K562 (cell line): Measurements from ENCODE around the gene NEDD8. TPM values are rescaled to one million over a fixed set of nuclear protein-coding genes. Genes with fewer than 3 reads are reported as not detected.

Source experiments
- ATAC-seq: fragments of 200-7000 bp; cut with Tn5 transposase; 3 replicates; pipeline ENCODE4 v1.9.1; 2020; ENCODE audit warnings: moderate library complexity
- BruUV-seq: library from RNA; stranded (reverse); fragments of 400-500 nt; replicated peaks from 2 replicates; lab custom pipeline; 2021; lab: Mats Ljungman, UMichigan
- CTCF ChIA-PET: fragments of 300-600 bp; formaldehyde crosslinking; extraction: SDS; loops from one replicate; lab custom pipeline; 2021; ENCODE audit warnings: low intra/inter-chr PET ratio; lab: Yijun Ruan, JAX
- POLR2A ChIA-PET: fragments of 300-600, 350-650 bp; sonication (Branson Sonifier 250); formaldehyde crosslinking; extraction: SDS; loops from one replicate; lab custom pipeline; 2021; ENCODE audit warnings: antibody characterized with exemption, inconsistent platforms; lab: Yijun Ruan, JAX
- DNase-seq, 4 experiments: peaks; one replicate each; pipeline versions ENCODE4 v3.0.0 to v3.0.0-alpha.2; 2011 to 2018; ENCODE audit warnings: low spot score in 3 of 4, mixed read lengths in 3 of 4; ENCODE audit errors: extremely low read depth in 1 of 4
- FAIRE-seq: peaks from 2 replicates; lab custom pipeline; 2011; peaks lifted over from hg19 to GRCh38; lab: Jason Lieb, UNC
- H2AFZ ChIP-seq: 2 replicates; pipeline ENCODE4 v1.6.0; 2011; ENCODE audit warnings: low read depth, low read length, control low read depth, inconsistent platforms
- H3K27ac ChIP-seq: fragments of 200-600 bp; 3 replicates; pipeline ENCODE4 v1.8.0; 2011; ENCODE audit warnings: low read depth, mild to moderate bottlenecking, control low read depth, inconsistent platforms, low read length, moderate library complexity, mixed read lengths; ENCODE audit errors: extremely low read depth
- H3K27me3 ChIP-seq, 2 experiments: fragments of 300-600 bp in 1 of 2; 2 replicates in 1 of 2; 3 replicates in 1 of 2; pipeline versions ENCODE4 v1.6.0 to v1.8.0; 2011; ENCODE audit warnings: inconsistent platforms in 2 of 2, low read length in 2 of 2, mild to moderate bottlenecking in 1 of 2, mixed read lengths in 1 of 2, moderate library complexity in 1 of 2; ENCODE audit not compliant: control insufficient read depth in 2 of 2, insufficient read depth in 2 of 2
- H3K36me3 ChIP-seq: fragments of 300-600 bp; 3 replicates; pipeline ENCODE4 v1.8.0; 2011; ENCODE audit warnings: mild to moderate bottlenecking, low read length, inconsistent platforms; ENCODE audit not compliant: control insufficient read depth, insufficient read depth
- H3K4me1 ChIP-seq, 2 experiments: fragments of 200-600 bp in 1 of 2; replicated peaks in 1 of 2; 2 replicates in 1 of 2; 3 replicates in 1 of 2; pipeline versions ENCODE4 v1.5.1 to v1.8.0; 2011; ENCODE audit warnings: inconsistent platforms in 2 of 2, low read length in 2 of 2, mild to moderate bottlenecking in 1 of 2, mixed read lengths in 1 of 2, moderate library complexity in 1 of 2; ENCODE audit not compliant: control insufficient read depth in 2 of 2, insufficient read depth in 2 of 2
- H3K4me2 ChIP-seq: 2 replicates; pipeline ENCODE4 v1.6.1; 2011; ENCODE audit warnings: low read length, control low read depth, inconsistent platforms, mixed read lengths; ENCODE audit not compliant: insufficient read depth
- H3K4me3 ChIP-seq: fragments of 200-600 bp; sonication (generic), shearing (Covaris generic); 2 replicates; pipeline ENCODE4 v1.5.1; 2016; ENCODE audit warnings: control low read depth, inconsistent platforms
- H3K79me2 ChIP-seq: fragments of 200-600 bp; 3 replicates; pipeline ENCODE4 v1.8.0; 2011; ENCODE audit warnings: low read length, inconsistent platforms; ENCODE audit not compliant: control insufficient read depth, insufficient read depth
- H3K9ac ChIP-seq, 2 experiments: 2 replicates each; pipeline versions ENCODE4 v1.6.0 to v1.6.1; 2011; ENCODE audit warnings: low read depth in 2 of 2, low read length in 2 of 2, control low read depth in 1 of 2, inconsistent platforms in 1 of 2, mild to moderate bottlenecking in 1 of 2, mixed read lengths in 1 of 2; ENCODE audit not compliant: insufficient read depth in 1 of 2
- H3K9me1 ChIP-seq: one replicate; pipeline ENCODE4 v1.6.0; 2011; ENCODE audit warnings: inconsistent platforms, mild to moderate bottlenecking, low read length, moderate library complexity; ENCODE audit not compliant: control insufficient read depth, insufficient read depth
- H3K9me3 ChIP-seq: replicated peaks from 2 replicates; pipeline ENCODE4 v1.5.1; 2011; ENCODE audit warnings: low read depth, low read length, inconsistent platforms; ENCODE audit not compliant: control insufficient read depth, insufficient read depth
- H4K20me1 ChIP-seq: replicated peaks from 2 replicates; pipeline ENCODE4 v1.6.1; 2011; ENCODE audit warnings: low read length, inconsistent platforms, mixed read lengths; ENCODE audit not compliant: control insufficient read depth, insufficient read depth
- ADNP ChIP-seq: fragments of 200-800 bp; sonication (Bioruptor generic); IDR thresholded peaks from 2 replicates; pipeline ENCODE4 v1.6.1; 2016; ENCODE audit warnings: missing genetic modification characterization, missing compliant biosample characterization
- CBFA2T2 ChIP-seq: fragments of 450-650 bp; conservative IDR thresholded peaks from 2 replicates; pipeline ENCODE4 v1.6.1; 2017; ENCODE audit warnings: mild to moderate bottlenecking
- FOXP4 ChIP-seq: sonication (generic); formaldehyde crosslinking; IDR thresholded peaks from 2 replicates; pipeline ENCODE4 v1.8.0; 2022; ENCODE audit warnings: mild to moderate bottlenecking, missing genetic modification reagents, borderline replicate concordance
- MAFG ChIP-seq: fragments of 450-650 bp; conservative IDR thresholded peaks from 2 replicates; pipeline ENCODE4 v1.6.1; 2016; ENCODE audit warnings: missing genetic modification characterization, missing compliant biosample characterization
- NFIX ChIP-seq: fragments of 250-450 bp; sonication (Bioruptor Pico); IDR thresholded peaks from 2 replicates; pipeline ENCODE4 v1.4.0; 2020; ENCODE audit warnings: low read depth, mild to moderate bottlenecking, moderate library complexity
- ZKSCAN8 ChIP-seq: fragments of 200-800 bp; sonication (Bioruptor generic); IDR thresholded peaks from 2 replicates; pipeline ENCODE4 v1.6.1; 2016; ENCODE audit warnings: missing genetic modification characterization, missing compliant biosample characterization
- WGBS: fragments of 100-300 bp; shearing (Covaris generic); methylation state at CpG from one replicate; pipeline ENCODE4 v1.1.6; 2016; ENCODE audit warnings: low coverage, mixed read lengths; ENCODE audit not compliant: insufficient coverage; ENCODE audit errors: missing lambda C conversion rate; 5-methylcytosine and 5-hydroxymethylcytosine counted together
- in situ Hi-C: fragments of 300-500 bp; cut with MboI; formaldehyde crosslinking; loops from 4 replicates; pipeline ENCODE4 v1.15.0; 2018; ENCODE audit warnings: inconsistent platforms, mixed read lengths
- intact Hi-C: fragments of 100-400 bp; cut with micrococcal nuclease; formaldehyde crosslinking; loops from 2 replicates; pipeline ENCODE4 v1.14.2; 2022
- polyA plus RNA-seq, 8 experiments: library from polyadenylated mRNA; depleted of rRNA in 4 of 8; stranded (reverse) in 5 of 8; unstranded in 3 of 8; fragments of >200 nt; fragmentation: Nextera tagmentation in 2 of 8; fragmentation: Illumina TruSeq in 1 of 8; extraction: Ambion mirVana in 2 of 8; extraction: Trizol in 1 of 8; gene quantifications; 2 replicates each; pipeline versions ENCODE4 v1.2.1 to v1.2.3, GENCODE V29; 2011 to 2014; ENCODE audit warnings: inconsistent platforms in 1 of 8, missing spikeins in 1 of 8
- total RNA-seq, 7 experiments: library from RNA; depleted of rRNA in 6 of 7; stranded (reverse); fragments of >200 nt in 6 of 7; fragmentation: Illumina TruSeq in 2 of 7; extraction: Trizol in 2 of 7; gene quantifications; 2 replicates each; pipeline versions ENCODE4 v1.2.1 to v1.2.3, GENCODE V29; 2011 to 2021; ENCODE audit warnings: low replicate concordance in 1 of 7

The NEDD8 gene
- total and polyA plus RNA-seq, 9 of the 15 experiments (the other 6 are each of a cell fraction or from before 2014, with no cell fraction given) = 142 to 691 (median 260) TPM

GRCh38 chr14:24190416-24190815 is 41.8 kb downstream of the NEDD8 start:
- Histone ChIP-seq H4K20me1 (peaks cover 9% of the 10 kb centered on the region; the same call in 1 of the 2 replicates), H3K4me1 (peaks cover 6 to 28% of the 10 kb centered on the region in 2 experiments; a peak in 3 of 5 replicates), H3K4me3 (no peak overlapping the region), H3K4me2 (no peak overlapping the region), H3K79me2 (peaks cover 39% of the 10 kb centered on the region), H3K9me3 (no peaks in the 10 kb centered on the region), H3K36me3 (peaks cover 56% of the 10 kb centered on the region; the same call in 2 of the 3 replicates), H3K9ac (peak overlapping the region in 1 of 2 experiments; percentile 26; a peak in 1 of 4 replicates), H3K27ac (no peak overlapping the region), H2AFZ (no peak overlapping the region), H3K9me1 (peaks cover 3% of the 10 kb centered on the region), H3K27me3 (no peaks in the 10 kb centered on the region)
- TF ChIP-seq NFIX (CRISPR knock-in tag) (no peak), MAFG (tag) (no peak), ADNP (no peak), ZKSCAN8 (no peak), FOXP4 (CRISPR knock-in tag) (no peak), CBFA2T2 (no peak)
- ATAC-seq = no peak
- no TSS peak for BruUV-seq
- intact Hi-C loops = no loop called here
- CTCF ChIA-PET = no interaction called here
- 91% methylated on average over 10 of the region's 10 CpGs for WGBS
- no peak for DNase-seq
- in situ Hi-C loops = no loop called here
- POLR2A ChIA-PET = interaction anchor here (1.0 kb wide), 1 partner anchor 11 kb away, joined by 3 read pairs; no protein-coding TSS in a partner anchor
- FAIRE-seq = no peak
